Measurements from ENCODE around the gene ACKR3.

Gene ACKR3

GRCh38 chr2:236569573-236569973 is at the start of gene ACKR3:
ACKR3 (plus strand) TSS chr2:236569825; CDS start chr2:236580466, 10,641 bp downstream.
- peak; percentile 70 for DNase-seq

DNA sequence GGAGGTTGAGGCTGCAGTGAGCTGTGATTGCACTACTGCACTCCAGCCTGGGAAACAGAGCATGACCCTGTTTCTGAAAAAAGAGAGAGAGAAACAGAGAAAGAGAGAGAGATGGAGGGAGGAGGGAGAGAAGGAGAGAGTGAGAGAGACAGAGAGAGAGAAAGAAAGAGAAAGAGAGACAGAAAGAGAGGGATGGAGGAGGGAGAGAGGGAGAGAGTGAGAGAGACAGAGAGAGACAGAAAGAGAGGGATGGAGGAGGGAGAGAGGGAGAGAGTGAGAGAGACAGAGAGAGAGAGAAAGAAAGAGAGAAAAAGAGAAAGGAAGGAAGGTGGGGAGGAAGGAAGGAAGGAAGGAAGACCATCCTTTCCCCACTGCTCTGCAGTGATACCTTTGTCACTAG is 48.1 kb upstream of the ACKR3 start:
- DNase-seq, result no peak

- no peak for DNase-seq
Observed at GRCh38 chr2:236523249-236523648, 46.4 kb upstream of the ACKR3 start.

DNA sequence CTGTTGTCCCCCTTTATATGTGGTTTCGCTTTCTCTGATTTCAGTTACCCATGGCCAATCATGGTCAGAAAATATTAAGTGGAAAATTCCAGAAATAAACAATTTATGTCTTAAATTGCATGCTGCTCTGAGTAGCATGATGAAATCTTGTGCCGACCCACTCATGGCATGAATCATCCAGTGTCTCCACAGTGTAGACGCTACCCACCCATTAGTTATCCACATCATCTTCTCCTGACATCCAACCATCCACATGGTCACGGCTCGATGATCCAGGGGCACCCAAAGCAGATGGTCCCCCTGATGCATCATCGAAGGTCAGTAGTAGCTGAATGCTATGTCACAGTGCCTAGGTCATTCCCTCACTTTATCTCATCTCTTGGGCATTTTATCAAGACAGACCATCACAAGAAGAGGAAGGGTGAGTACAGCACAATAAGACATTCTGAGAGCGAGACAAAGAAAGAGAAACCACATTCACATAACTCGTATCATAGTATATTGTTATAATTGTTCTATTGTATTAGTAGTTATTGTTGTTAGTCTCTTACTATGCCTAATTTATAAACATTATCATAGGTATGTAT is 44.1 kb upstream of the ACKR3 start:
- no peak for DNase-seq

GRCh38 chr2:236526455-236527158 is 43.0 kb upstream of the ACKR3 start:
- no peak for DNase-seq

- no peak for DNase-seq
Observed at GRCh38 chr2:236527159-236527630, 42.4 kb upstream of the ACKR3 start.

DNA sequence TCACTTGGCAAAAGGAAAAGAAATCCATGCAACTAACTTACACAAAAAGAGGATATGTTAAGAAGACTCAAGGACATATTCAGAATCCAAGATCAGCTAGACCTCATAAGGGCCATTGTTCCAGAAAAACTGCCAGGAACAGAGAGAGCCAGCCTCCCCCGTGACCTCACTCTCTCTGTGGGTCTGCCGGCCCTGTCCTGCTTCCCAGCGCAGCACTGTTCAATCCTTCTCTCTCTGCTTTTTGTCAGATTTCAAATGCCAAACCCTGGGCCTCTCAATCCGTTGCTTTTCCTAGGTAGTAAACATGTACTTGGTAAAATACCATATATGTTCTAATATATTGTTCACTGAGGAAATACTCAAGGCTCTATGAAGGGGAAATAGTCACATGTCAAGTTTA is 40.0 kb upstream of the ACKR3 start:
- DNase-seq, result no peak

DNA sequence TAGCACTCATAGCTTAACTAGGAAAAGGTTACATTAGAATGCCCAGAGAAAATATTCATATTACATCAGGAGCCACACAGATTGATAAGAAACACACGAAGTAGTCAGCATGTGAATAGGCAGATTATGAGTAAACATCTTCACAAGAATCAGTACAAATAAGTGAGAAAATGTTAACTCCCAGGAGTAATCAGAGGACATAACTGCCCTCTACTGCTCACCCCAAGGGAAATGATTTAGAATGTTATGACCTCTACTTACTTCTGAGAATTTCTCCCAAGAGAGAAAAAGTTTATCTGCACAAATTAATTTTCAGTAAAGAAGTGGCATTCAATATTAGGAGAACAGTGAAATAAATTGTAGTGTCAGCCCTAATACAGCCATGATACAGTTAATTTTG is 39.1 kb upstream of the ACKR3 start:
- DNase-seq, result no peak

GRCh38 chr2:236531195-236531594 is 38.4 kb upstream of the ACKR3 start:
- DNase-seq, result no peak

DNA sequence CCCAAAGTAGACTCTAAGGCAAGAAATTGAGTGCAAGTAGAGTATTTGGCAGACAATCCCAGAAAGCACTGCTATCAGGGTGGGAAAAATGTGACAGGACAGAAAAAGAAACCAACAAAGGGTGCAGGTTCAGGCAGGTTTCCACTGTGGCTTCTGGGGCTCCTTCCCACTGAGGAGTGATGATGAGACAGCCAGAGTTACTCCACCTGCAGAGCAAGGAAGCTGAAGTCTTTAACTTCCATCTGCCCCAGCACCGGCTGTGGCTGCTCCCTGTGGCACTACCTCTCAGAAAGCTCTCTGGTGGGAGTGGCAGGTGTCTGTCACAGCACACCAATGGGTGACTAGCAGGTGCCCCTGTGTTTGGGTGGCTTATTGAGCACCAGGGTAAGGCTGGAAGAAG is 37.6 kb upstream of the ACKR3 start:
- no peak for DNase-seq

- DNase-seq, result no peak
Observed at GRCh38 chr2:236533343-236533742, 36.3 kb upstream of the ACKR3 start.

- no peak for DNase-seq
Observed at GRCh38 chr2:236535024-236535423, 34.6 kb upstream of the ACKR3 start.

DNA sequence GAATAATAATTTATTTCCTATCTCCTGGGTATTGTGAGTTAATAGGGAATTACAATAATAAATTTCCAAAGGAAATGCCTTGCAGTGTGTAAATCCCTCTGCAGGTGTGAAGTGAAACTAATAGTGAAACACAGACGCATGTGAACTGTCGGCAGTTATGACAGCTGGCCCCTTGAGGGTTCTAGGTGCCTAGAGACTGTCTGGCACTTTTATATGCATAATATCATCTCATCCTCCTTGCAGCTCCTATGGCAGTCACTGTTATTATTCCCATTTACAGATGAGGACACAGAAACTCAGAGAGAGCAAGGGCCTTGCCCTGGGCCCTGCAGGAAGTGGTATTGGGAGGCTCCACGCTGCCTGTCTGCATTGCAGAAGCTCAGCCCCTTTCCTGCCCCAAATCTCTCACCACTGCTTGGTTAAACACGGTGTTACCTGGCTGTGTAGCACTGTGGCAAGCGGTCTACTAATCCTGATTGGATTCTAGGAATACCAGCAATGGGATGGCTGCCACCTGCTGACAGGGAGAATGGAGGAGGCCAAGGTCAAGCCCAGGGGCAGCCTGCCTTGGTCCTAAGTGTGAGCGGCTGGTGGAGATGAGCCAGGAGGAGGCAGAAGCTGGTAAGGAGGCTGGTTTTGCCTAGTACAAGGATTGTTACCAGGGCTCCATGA is 32.8 kb upstream of the ACKR3 start:
- no peak for DNase-seq

GRCh38 chr2:236538242-236538641 is 31.4 kb upstream of the ACKR3 start:
- DNase-seq, result no peak

DNA sequence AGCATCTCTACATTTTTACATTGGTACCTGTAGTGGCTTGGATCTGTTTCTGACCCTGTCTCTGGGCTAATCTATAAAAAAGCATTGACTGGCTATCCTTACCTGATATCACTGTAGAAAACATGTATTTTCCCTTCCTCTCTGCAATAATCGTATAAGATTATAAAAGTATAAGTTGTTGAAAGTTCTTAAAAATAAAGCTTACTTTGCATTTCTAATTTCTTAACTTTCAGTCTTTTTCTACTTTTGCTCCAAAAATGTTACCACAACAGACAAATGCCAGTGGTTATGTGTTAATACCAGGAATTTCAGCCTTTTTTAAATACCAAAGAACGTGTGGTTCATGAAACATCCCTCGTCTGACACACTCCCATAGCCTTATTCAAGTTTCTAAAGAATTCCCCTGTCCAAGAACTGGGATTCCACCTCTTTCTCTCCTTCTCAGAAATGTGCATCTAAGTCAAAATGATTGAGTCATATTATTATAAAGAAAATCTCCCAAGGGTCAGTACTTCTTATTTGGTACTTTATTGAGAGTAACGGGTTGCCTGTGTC is 28.5 kb upstream of the ACKR3 start:
- DNase-seq, result no peak

GRCh38 chr2:236544362-236544761 is 25.3 kb upstream of the ACKR3 start:
- no peak for DNase-seq

DNA sequence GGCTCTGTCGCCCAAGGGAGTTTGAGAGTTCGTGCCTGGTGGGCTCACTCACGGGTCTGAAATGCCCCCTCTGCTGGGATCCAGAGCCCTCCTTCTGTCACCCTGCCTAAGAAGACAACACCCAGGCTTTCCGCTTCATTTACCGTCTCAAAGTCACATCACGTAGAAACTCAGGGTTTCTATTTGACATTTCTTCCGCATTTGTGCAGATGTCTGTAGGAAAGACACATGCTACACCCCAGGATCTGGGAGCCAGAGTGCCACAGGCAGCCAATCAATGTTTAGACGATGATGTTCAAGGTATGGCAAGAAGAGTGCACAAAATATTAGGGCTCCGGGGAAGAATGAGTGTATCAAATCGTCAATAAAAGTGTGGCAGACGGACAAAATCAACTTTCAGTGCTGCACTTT is 24.4 kb upstream of the ACKR3 start:
- DNase-seq, result no peak

- no peak for DNase-seq
Observed at GRCh38 chr2:236545814-236546480, 23.7 kb upstream of the ACKR3 start.

DNA sequence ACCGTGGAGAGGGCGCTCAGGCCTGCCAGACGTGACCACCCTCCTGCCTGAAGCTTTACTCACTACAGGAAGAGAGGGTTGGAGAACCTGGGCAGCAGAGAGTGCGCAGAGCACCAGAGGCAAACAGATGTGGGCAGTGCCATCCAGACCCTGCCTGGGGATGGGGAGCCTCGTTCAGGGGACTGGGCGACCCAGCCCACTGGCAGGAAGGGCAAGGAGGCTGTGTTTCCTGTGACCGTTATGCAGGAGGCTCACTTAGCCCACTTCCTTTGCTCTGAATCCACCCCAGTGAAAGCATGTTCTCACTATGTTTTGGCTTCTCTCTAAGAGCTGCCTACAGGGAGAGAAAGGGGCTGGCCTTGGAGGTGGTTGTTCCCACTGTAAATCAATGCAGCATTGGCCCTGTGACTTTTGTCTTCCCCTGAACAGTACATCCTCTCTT is 23.0 kb upstream of the ACKR3 start:
- no peak for DNase-seq

DNA sequence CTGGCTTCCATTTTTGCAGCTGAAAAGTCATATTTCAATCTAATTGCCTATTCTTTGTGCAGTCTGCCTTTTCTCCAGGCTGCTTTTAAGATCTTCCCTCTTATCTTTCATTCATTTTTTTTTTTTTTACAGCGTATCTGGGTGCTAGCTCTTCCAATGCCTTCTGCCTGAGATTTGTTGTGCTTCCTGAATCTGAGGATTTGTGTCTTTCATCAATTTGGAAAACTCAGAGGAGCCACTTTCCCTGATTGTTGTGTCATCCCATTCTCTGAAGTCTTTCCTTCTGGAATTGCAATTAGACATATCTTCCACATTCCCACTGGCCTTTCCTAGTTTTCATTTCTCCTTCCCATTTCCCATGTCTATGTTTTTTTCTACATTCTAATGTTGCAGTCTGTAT is 21.9 kb upstream of the ACKR3 start:
- no peak for DNase-seq

DNA sequence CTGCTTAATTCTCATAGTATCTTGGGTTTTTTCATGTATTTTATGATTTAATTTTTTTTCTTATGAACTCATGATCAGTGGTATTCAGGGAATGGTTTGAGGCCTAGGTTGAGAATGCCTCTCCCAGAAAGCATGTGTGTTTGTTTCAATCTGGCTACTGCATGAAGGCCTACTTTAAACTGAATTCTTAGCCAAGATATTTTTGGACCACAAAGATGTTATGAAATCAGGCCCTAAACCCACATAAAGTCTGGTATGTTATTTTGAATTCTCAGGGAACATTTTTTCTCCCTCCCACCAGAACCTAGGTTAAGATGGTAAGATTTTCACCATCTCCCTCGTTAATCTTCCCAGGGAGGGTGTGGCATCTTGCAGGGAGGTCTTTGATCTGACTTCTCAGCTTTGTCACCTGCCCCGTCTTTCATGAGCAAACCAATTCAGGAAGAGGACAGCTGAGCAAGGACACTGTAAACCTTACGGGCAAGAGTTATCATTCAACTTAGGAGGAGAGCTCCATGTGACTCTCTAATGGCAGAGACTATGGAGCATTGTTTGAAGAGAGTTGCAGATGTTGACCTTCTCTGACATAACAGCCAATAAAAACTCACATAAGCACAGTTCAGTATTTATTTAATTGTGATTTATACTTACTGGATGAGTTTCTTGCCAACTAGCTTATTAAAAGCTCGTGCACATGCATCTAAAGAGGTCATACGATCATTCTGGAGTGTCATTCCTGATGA is 21.3 kb upstream of the ACKR3 start:
- DNase-seq, result no peak

- no peak for DNase-seq
Observed at GRCh38 chr2:236549165-236549564, 20.5 kb upstream of the ACKR3 start.

DNA sequence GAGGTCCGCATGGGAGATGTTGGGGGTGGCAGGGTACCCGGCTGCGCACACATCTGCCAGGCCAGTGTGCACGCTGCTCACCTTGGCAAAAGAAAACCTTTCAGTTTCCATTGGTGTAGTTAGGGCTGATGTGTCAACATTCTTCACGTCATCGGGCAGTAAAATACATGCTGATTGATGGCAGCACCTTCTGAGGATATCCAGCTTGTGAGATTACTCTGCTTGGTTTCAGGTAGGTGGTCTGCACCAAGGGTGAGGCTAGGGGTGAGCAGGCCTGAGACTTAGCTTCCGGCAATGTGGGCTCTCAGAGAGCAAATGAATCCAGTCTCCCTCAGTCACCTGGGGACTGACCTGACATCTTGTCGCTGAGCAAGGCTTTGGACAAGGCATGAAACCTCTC is 19.3 kb upstream of the ACKR3 start:
- DNase-seq, result no peak

All from NCI-H748 treated with DMSO at 0.1 percent for 48 hours (cell line).